CD8-positive, alpha-beta memory T cell (primary cell): Measurements from ENCODE around the gene DMC1. TPM values are rescaled to one million over a fixed set of nuclear protein-coding genes. Genes with fewer than 3 reads are reported as not detected.
"Not testable (repeated sequence)": the region's sequence is repeated elsewhere in the genome, so short reads cannot be mapped to it uniquely, and the experiment has no call there.

Experiments
- CTCF ChIA-PET: fragments of 350-600 bp; sonication (Branson Sonifier 250); formaldehyde crosslinking; loops from one replicate; lab custom pipeline; 2021; ENCODE audit warnings: antibody characterized with exemption; lab: Charles Lee
- POLR2A ChIA-PET: fragments of 350-600 bp; sonication (Branson Sonifier 250); formaldehyde crosslinking; loops from one replicate; lab custom pipeline; 2021; ENCODE audit warnings: antibody characterized with exemption; lab: Charles Lee
- DNase-seq, 5 donors: peaks; one replicate each; pipeline versions ENCODE4 v3.0.0 to v3.0.0-alpha.2; 2020 to 2022; ENCODE audit warnings: mixed read lengths in 1 of 5
- H3K27ac ChIP-seq: one replicate; pipeline ENCODE4 v1.7.0; 2013; ENCODE audit warnings: low read depth, mild to moderate bottlenecking, low read length, moderate library complexity
- H3K27me3 ChIP-seq: 2 replicates; pipeline ENCODE4 v1.7.0; 2013; ENCODE audit warnings: low read length, mild to moderate bottlenecking; ENCODE audit not compliant: insufficient read depth, poor library complexity, severe bottlenecking
- H3K36me3 ChIP-seq: 2 replicates; pipeline ENCODE4 v1.7.0; 2013; ENCODE audit warnings: mild to moderate bottlenecking, low read length, moderate library complexity; ENCODE audit not compliant: insufficient read depth
- H3K4me1 ChIP-seq: 2 replicates; pipeline ENCODE4 v1.7.0; 2013; ENCODE audit warnings: mild to moderate bottlenecking, low read length, moderate library complexity; ENCODE audit not compliant: insufficient read depth
- H3K4me3 ChIP-seq: 2 replicates; pipeline ENCODE4 v1.7.0; 2013; ENCODE audit warnings: mild to moderate bottlenecking, low read length
- H3K9me3 ChIP-seq: 2 replicates; pipeline ENCODE4 v1.7.0; 2013; ENCODE audit warnings: mild to moderate bottlenecking, low read length
- H3K27ac Mint-ChIP-seq, 8 donors: one replicate each; pipeline ENCODE4 v1.8.0; 2020 to 2021; ENCODE audit warnings: mixed read lengths in 8 of 8, mild to moderate bottlenecking in 6 of 8, inconsistent platforms in 3 of 8, moderate library complexity in 3 of 8
- H3K27me3 Mint-ChIP-seq, 2 donors: one replicate each; pipeline ENCODE4 v1.8.0; 2020 to 2021; ENCODE audit warnings: mixed read lengths in 2 of 2, mild to moderate bottlenecking in 1 of 2, moderate library complexity in 1 of 2
- H3K36me3 Mint-ChIP-seq, 3 donors: one replicate each; pipeline ENCODE4 v1.8.0; 2020 to 2021; ENCODE audit warnings: mixed read lengths in 3 of 3, inconsistent platforms in 1 of 3, mild to moderate bottlenecking in 1 of 3
- H3K4me1 Mint-ChIP-seq, 3 donors: one replicate each; pipeline ENCODE4 v1.8.0; 2020 to 2021; ENCODE audit warnings: mixed read lengths in 3 of 3, inconsistent platforms in 1 of 3, mild to moderate bottlenecking in 1 of 3
- H3K4me3 Mint-ChIP-seq, 7 donors: one replicate each; pipeline ENCODE4 v1.8.0; 2020 to 2021; ENCODE audit warnings: mixed read lengths in 7 of 7, mild to moderate bottlenecking in 6 of 7, moderate library complexity in 4 of 7, inconsistent platforms in 2 of 7
- H3K9me3 Mint-ChIP-seq, 5 donors: one replicate each; pipeline ENCODE4 v1.8.0; 2020 to 2022; ENCODE audit warnings: mixed read lengths in 5 of 5, mild to moderate bottlenecking in 3 of 5, moderate library complexity in 2 of 5, inconsistent platforms in 1 of 5
- polyA plus RNA-seq: library from polyadenylated mRNA; unstranded; fragments of 300-500 nt; fragmentation: Illumina TruSeq; gene quantifications from one replicate; pipeline ENCODE4 v1.2.3, GENCODE V29; 2021
- total RNA-seq, 2 experiments: library from RNA; stranded (reverse); gene quantifications; one replicate each; pipeline ENCODE4 v1.2.3, GENCODE V29; 2021

Gene DMC1
- total and polyA plus RNA-seq, 3 experiments from 2014 or later: 10.9 to 17.2 TPM; not detected in 1

- peak overlapping the region in 2 of 8 donors; percentile 32 to 50 for H3K27ac Mint-ChIP-seq
- CTCF ChIA-PET: interaction anchor here (0.5 kb wide), 1 partner anchor 337 kb away, joined by 4 read pairs; no protein-coding TSS in a partner anchor
Measured at GRCh38 chr22:38481871-38482332, 88.1 kb downstream of the DMC1 start.

DNA sequence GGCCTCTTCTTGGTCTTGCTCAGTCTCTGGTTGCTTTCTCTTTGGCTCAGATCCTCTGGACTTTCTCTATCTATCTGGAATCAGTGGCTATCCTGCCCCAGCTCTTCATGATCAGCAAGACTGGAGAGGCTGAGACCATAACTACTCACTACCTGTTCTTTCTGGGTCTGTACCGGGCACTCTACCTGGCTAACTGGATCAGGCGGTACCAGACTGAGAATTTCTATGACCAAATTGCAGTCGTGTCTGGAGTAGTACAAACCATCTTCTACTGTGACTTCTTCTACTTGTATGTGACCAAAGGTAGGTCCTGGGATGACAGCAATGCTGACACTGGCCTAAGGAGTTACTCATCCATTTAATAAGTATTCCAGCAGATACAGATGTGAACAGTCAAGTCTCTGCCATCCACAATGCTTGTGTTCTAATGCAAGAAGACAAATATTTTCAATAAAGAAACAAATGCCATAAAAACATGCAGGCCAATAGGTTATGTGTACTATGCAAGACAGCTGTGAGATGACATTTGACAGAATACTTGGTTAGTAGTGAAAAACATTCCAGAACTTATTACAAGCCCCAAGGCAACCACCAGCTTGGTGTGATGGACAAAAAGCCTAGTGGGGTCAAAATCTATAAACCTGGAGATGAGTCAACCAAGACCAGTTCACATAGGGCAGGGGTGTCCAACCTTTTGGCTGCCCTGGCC lies 88.7 kb downstream of the DMC1 start:
- Mint-ChIP-seq H3K4me1 (peaks cover 22 to 36% (median 28%) of the 10 kb centered on the region in 3 donors), H3K9me3 (no peaks in the 10 kb centered on the region), H3K4me3 (no peak overlapping the region), H3K27ac (peak overlapping the region in 4 of 8 donors; percentile 11 to 86 (median 42)), H3K27me3 (no peaks in the 10 kb centered on the region), H3K36me3 (peaks cover 0 to 56% (median 29%) of the 10 kb centered on the region in 3 donors)
- POLR2A ChIA-PET: interaction anchor here (0.5 to 1.3 kb wide), 2 partner anchors 19 to 21 kb away, joined by 3 to 5 read pairs; no protein-coding TSS in a partner anchor
- Histone ChIP-seq H3K36me3 (peaks cover 39% of the 10 kb centered on the region), H3K9me3 (no peaks in the 10 kb centered on the region), H3K27me3 (no peaks in the 10 kb centered on the region), H3K4me3 (no peak overlapping the region), H3K4me1 (no peaks in the 10 kb centered on the region), H3K27ac (no peak overlapping the region)
- CTCF ChIA-PET: interaction anchor here (0.5 kb wide), 1 partner anchor 336 kb away, joined by 4 read pairs; no protein-coding TSS in a partner anchor
- no peak for DNase-seq

More at GRCh38 chr22:38481871-38482332, 88.1 kb downstream of the DMC1 start:
- Histone ChIP-seq H3K4me3 (no peak overlapping the region), H3K9me3 (no peaks in the 10 kb centered on the region), H3K27me3 (no peaks in the 10 kb centered on the region), H3K27ac (no peak overlapping the region), H3K4me1 (no peaks in the 10 kb centered on the region), H3K36me3 (peaks cover 45% of the 10 kb centered on the region)
- H3K4me1 Mint-ChIP-seq: peaks cover 27 to 42% (median 33%) of the 10 kb centered on the region in 3 donors
- H3K9me3 Mint-ChIP-seq: no peaks in the 10 kb centered on the region
- no peak for DNase-seq
- POLR2A ChIA-PET: interaction anchor here (1.3 kb wide), 1 partner anchor 20 kb away, joined by 5 read pairs; no protein-coding TSS in a partner anchor
- peak overlapping the region in 1 of 7 donors; percentile 37 for H3K4me3 Mint-ChIP-seq
- H3K27me3 Mint-ChIP-seq: no peaks in the 10 kb centered on the region
- peaks cover 0 to 62% (median 33%) of the 10 kb centered on the region in 3 donors for H3K36me3 Mint-ChIP-seq

DNA sequence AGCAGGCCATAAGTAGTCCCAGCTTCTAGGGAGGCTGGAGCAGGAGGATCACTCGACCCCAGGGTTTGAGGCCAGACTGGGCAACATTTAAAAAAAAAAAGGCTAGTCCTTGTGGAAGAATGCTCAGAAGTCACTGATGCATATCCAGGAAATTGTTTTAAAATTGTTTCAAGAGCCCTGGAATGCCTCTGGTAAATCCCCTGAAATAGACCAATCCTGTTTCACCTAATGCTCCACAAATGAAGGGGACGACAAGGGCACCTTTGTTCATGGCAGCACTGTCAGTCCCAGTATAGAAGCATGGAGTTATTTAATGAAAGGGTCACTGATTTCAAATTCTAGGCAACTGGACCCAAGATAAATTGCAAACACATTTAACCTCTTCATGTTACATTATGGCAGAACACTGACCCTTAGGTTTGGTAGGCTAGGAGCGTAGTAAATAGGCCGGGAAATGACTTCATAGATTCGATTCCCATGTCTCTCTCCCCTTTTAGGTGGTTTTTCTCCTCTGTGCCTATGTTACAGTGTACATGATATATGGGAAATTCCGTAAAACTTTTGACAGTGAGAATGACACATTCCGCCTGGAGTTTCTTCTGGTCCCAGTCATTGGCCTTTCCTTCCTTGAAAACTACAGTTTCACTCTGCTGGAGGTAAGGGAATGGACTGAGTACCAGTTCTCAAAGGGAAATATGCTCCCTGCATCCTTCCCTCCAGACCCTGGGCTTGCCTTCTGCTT lies 90.7 kb downstream of the DMC1 start:
- H3K36me3 Mint-ChIP-seq: peaks cover 0 to 36% (median 18%) of the 10 kb centered on the region in 3 donors
- H3K9me3 ChIP-seq: no peaks in the 10 kb centered on the region
- no peaks in the 10 kb centered on the region for H3K4me1 ChIP-seq
- H3K36me3 ChIP-seq: peaks cover 24% of the 10 kb centered on the region
- H3K27ac ChIP-seq: no peak overlapping the region
- no peak overlapping the region for H3K4me3 Mint-ChIP-seq
- no peak overlapping the region for H3K4me3 ChIP-seq
- CTCF ChIA-PET: interaction anchor here (1.1 kb wide), 1 partner anchor 427 kb away, joined by 3 read pairs; no protein-coding TSS in a partner anchor
- POLR2A ChIA-PET: interaction anchor here (0.7 kb wide), 1 partner anchor 662 kb away, joined by 3 read pairs; no protein-coding TSS in a partner anchor
- H3K27ac Mint-ChIP-seq: peak overlapping the region in 3 of 8 donors; percentile 23 to 75 (median 70)
- H3K27me3 ChIP-seq: no peaks in the 10 kb centered on the region
- no peaks in the 10 kb centered on the region for H3K9me3 Mint-ChIP-seq
- no peaks in the 10 kb centered on the region for H3K27me3 Mint-ChIP-seq
- no peak for DNase-seq
- H3K4me1 Mint-ChIP-seq: peaks cover 11 to 18% (median 12%) of the 10 kb centered on the region in 3 donors

GRCh38 chr22:38477585-38477984 lies 92.4 kb downstream of the DMC1 start:
- peaks cover 0 to 19% (median 10%) of the 10 kb centered on the region in 3 donors for H3K36me3 Mint-ChIP-seq
- no peak overlapping the region for H3K27ac ChIP-seq
- H3K27me3 ChIP-seq: no peaks in the 10 kb centered on the region
- H3K4me1 ChIP-seq: no peaks in the 10 kb centered on the region
- no peak overlapping the region for H3K4me3 Mint-ChIP-seq
- peak overlapping the region in 2 of 8 donors; percentile 19 to 58 for H3K27ac Mint-ChIP-seq
- ChIA-PET CTCF (interaction anchor here (0.9 kb wide), 1 partner anchor 10 kb away, joined by 3 read pairs; no protein-coding TSS in a partner anchor), POLR2A (no interaction called here)
- peaks cover 4 to 7% (median 6%) of the 10 kb centered on the region in 3 donors for H3K4me1 Mint-ChIP-seq
- peaks cover 8% of the 10 kb centered on the region for H3K36me3 ChIP-seq
- H3K27me3 Mint-ChIP-seq: no peaks in the 10 kb centered on the region
- DNase-seq: no peak
- H3K9me3 Mint-ChIP-seq: no peaks in the 10 kb centered on the region
- no peaks in the 10 kb centered on the region for H3K9me3 ChIP-seq
- no peak overlapping the region for H3K4me3 ChIP-seq

DNA sequence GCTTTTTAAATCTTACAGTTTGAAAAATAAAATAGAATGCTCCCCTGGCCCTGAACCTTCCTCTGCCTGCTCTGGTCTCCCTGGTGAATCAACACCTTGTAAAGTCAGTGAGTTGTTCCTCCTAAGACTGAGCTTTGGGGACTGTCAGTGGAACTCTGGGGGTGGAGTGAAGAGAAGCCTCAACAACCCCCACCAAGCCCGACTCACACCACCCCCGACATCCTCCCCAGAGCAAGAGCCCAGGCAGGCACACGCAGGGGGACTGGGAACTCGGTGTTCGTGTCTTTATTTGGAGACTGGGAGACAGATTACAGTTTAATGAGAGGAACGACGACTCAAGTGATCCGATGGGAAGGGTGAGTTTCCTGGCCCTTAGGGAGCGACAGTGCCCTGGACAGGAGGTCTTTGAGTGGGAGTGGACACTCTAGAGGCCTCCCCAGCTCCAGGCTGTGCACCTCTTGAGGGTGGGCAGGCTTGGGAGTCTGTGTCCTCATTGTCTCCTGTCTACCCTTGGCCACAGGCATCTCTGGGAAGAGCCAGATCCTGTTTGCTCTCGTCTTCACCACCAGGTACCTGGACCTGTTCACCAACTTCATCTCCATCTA lies 95.9 kb downstream of the DMC1 start:
- POLR2A ChIA-PET: no interaction called here
- CTCF ChIA-PET: interaction anchor here (1.8 kb wide), 1 partner anchor 11 kb away, joined by 4 read pairs; no protein-coding TSS in a partner anchor

DNA sequence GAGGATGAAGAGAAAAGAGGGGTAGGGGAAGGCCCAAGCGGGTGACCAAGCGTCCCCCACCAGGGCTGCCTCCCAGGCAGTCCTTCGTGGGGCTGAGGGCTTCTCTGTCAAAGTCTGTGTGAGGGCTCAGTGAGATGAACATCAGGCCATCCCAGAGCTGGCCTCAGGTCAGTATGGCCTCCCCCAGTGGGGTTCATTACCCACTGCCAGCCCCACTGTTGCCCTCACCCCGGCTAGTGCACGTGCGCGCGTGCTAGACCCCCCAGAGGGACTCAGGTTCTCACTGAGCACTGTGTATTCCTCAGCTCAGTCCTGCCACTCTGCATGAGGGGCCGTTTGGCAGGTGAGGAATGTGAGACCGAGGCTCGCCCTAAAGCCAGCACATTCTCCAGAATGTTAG lies 98.7 kb downstream of the DMC1 start:
- Histone ChIP-seq H3K27me3 (peaks cover 10% of the 10 kb centered on the region), H3K36me3 (no peaks in the 10 kb centered on the region), H3K27ac (no peak overlapping the region), H3K4me3 (no peak overlapping the region), H3K4me1 (no peaks in the 10 kb centered on the region), H3K9me3 (no peaks in the 10 kb centered on the region)
- POLR2A ChIA-PET: no interaction called here
- H3K4me3 Mint-ChIP-seq: no peak overlapping the region
- CTCF ChIA-PET: no interaction called here
- H3K27me3 Mint-ChIP-seq: peaks cover 9 to 18% of the 10 kb centered on the region in 2 donors
- H3K4me1 Mint-ChIP-seq: peaks cover 0 to 14% (median 10%) of the 10 kb centered on the region in 3 donors
- H3K36me3 Mint-ChIP-seq: no peaks in the 10 kb centered on the region
- DNase-seq: no peak
- no peak overlapping the region for H3K27ac Mint-ChIP-seq
- H3K9me3 Mint-ChIP-seq: no peaks in the 10 kb centered on the region

More for the DNA sequence above, 95.9 kb downstream of the DMC1 start:
- no peak overlapping the region for H3K4me3 ChIP-seq
- peaks cover 0 to 4% (median 2%) of the 10 kb centered on the region in 3 donors for H3K4me1 Mint-ChIP-seq
- DNase-seq: no peak
- H3K27ac ChIP-seq: no peak overlapping the region
- H3K36me3 Mint-ChIP-seq: no peaks in the 10 kb centered on the region
- no peak overlapping the region for H3K4me3 Mint-ChIP-seq
- no peaks in the 10 kb centered on the region for H3K9me3 ChIP-seq
- H3K27me3 Mint-ChIP-seq: peaks cover 4 to 5% of the 10 kb centered on the region in 2 donors
- no peak overlapping the region for H3K27ac Mint-ChIP-seq
- H3K36me3 ChIP-seq: no peaks in the 10 kb centered on the region
- H3K27me3 ChIP-seq: no peaks in the 10 kb centered on the region
- no peaks in the 10 kb centered on the region for H3K4me1 ChIP-seq
- no peaks in the 10 kb centered on the region for H3K9me3 Mint-ChIP-seq

GRCh38 chr22:38470179-38470578 lies 99.8 kb downstream of the DMC1 start:
- Mint-ChIP-seq H3K4me1 (peaks cover 0 to 14% (median 10%) of the 10 kb centered on the region in 3 donors), H3K27me3 (peaks cover 9 to 21% of the 10 kb centered on the region in 2 donors), H3K4me3 (peak overlapping the region in 1 of 7 donors; percentile 44)
- DNase-seq, H3K9me3 Mint-ChIP-seq, H3K27me3 ChIP-seq, H3K9me3 ChIP-seq, H3K4me3 ChIP-seq, H3K36me3 ChIP-seq, CTCF ChIA-PET, H3K27ac Mint-ChIP-seq, H3K27ac ChIP-seq, H3K36me3 Mint-ChIP-seq, POLR2A ChIA-PET, H3K4me1 ChIP-seq: not testable (repeated sequence)
